ENCODE results near the gene TFAM. TPM values are rescaled to one million over a fixed set of nuclear protein-coding genes. Genes with fewer than 3 reads are reported as not detected.

TFAM gene
- total and polyA plus RNA-seq, 4 donors, result 12.5 to 22.9 (median 18.4) TPM

DNA sequence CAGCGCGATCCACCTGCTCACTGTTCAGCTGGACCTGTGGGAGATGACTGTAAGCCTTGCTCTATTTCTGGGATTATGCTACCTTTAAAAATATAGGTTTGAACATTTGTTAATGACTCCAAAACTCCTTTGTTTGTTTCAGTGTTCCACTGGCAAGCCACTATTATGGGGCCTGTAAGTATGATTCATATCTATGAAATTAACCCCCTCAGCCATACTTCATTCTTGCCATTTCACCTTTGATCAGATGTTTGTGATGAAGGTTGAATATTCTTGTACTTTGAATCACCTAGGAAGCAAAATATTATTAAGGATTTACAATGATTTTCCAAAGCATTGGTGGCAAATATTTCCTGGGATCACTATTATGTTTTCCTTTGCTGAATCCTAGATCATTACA is 23.9 kb upstream of the TFAM start:
- H3K4me1 ChIP-seq (ENCODE audit: control insufficient read depth in 4 of 4, insufficient read depth in 4 of 4, low read length in 3 of 4), result no peaks in the 10 kb centered on the region
- DNase-seq (ENCODE audit: low spot score), result no peak
- H3K4me3 ChIP-seq (ENCODE audit: low read depth in 1 of 3, low read length in 3 of 3), result no peak overlapping the region
- over 99% methylated on average over 2 of the region's 2 CpGs for WGBS
- no peaks in the 10 kb centered on the region for H3K27me3 ChIP-seq (ENCODE audit: control insufficient read depth in 4 of 4, insufficient read depth in 4 of 4, low read length in 3 of 4)
- TF ChIP-seq, protein P1, sequence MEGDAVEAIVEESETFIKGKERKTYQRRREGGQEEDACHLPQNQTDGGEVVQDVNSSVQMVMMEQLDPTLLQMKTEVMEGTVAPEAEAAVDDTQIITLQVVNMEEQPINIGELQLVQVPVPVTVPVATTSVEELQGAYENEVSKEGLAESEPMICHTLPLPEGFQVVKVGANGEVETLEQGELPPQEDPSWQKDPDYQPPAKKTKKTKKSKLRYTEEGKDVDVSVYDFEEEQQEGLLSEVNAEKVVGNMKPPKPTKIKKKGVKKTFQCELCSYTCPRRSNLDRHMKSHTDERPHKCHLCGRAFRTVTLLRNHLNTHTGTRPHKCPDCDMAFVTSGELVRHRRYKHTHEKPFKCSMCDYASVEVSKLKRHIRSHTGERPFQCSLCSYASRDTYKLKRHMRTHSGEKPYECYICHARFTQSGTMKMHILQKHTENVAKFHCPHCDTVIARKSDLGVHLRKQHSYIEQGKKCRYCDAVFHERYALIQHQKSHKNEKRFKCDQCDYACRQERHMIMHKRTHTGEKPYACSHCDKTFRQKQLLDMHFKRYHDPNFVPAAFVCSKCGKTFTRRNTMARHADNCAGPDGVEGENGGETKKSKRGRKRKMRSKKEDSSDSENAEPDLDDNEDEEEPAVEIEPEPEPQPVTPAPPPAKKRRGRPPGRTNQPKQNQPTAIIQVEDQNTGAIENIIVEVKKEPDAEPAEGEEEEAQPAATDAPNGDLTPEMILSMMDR (IDR thresholded peaks at IDR 0.05; ENCODE audit: low read depth, low read length, missing input control), result no peak
- TF ChIP-seq HNF4G (IDR thresholded peaks at IDR 0.05) (no peak), GABPA (IDR thresholded peaks at IDR 0.05 in 1 of 2, conservative IDR thresholded peaks at IDR 0.05 in 1 of 2) (no peak), RAD21 (IDR thresholded peaks at IDR 0.05) (no peak), TAF1 (conservative IDR thresholded peaks at IDR 0.05) (no peak), JUND (IDR thresholded peaks at IDR 0.05) (no peak), HNF4A (conservative IDR thresholded peaks at IDR 0.05) (no peak), RXRA (IDR thresholded peaks at IDR 0.05) (no peak), EGR1 (IDR thresholded peaks at IDR 0.05; ENCODE audit: low read depth in 2 of 2) (no peak), SP1 (IDR thresholded peaks at IDR 0.05) (no peak), FOXA2 (IDR thresholded peaks at IDR 0.05) (no peak), YY1 (IDR thresholded peaks at IDR 0.05) (no peak), NR2F2 (IDR thresholded peaks at IDR 0.05) (no peak), FOXA1 (IDR thresholded peaks at IDR 0.05) (no peak)
- TF ChIP-seq, protein P2, sequence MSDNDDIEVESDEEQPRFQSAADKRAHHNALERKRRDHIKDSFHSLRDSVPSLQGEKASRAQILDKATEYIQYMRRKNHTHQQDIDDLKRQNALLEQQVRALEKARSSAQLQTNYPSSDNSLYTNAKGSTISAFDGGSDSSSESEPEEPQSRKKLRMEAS (IDR thresholded peaks at IDR 0.05), result no peak
- TF ChIP-seq, protein P3, sequence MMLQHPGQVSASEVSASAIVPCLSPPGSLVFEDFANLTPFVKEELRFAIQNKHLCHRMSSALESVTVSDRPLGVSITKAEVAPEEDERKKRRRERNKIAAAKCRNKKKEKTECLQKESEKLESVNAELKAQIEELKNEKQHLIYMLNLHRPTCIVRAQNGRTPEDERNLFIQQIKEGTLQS (IDR thresholded peaks at IDR 0.05), result no peak
- TF ChIP-seq, protein P4, sequence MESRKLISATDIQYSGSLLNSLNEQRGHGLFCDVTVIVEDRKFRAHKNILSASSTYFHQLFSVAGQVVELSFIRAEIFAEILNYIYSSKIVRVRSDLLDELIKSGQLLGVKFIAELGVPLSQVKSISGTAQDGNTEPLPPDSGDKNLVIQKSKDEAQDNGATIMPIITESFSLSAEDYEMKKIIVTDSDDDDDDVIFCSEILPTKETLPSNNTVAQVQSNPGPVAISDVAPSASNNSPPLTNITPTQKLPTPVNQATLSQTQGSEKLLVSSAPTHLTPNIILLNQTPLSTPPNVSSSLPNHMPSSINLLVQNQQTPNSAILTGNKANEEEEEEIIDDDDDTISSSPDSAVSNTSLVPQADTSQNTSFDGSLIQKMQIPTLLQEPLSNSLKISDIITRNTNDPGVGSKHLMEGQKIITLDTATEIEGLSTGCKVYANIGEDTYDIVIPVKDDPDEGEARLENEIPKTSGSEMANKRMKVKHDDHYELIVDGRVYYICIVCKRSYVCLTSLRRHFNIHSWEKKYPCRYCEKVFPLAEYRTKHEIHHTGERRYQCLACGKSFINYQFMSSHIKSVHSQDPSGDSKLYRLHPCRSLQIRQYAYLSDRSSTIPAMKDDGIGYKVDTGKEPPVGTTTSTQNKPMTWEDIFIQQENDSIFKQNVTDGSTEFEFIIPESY (IDR thresholded peaks at IDR 0.05), result no peak
- H3K36me3 ChIP-seq (ENCODE audit: control insufficient read depth in 4 of 4, insufficient read depth in 3 of 4, low read depth in 1 of 4, low read length in 3 of 4), result peaks cover 0 to 11% (median 3%) of the 10 kb centered on the region in 4 donors
- H3K27ac ChIP-seq (ENCODE audit: low read depth in 1 of 2, low read length in 2 of 2), result no peak overlapping the region
- no peaks in the 10 kb centered on the region for H3K9me3 ChIP-seq (ENCODE audit: control insufficient read depth in 4 of 4, low read length in 3 of 4)
- no peak overlapping the region for H3K9ac ChIP-seq (ENCODE audit: low read depth in 1 of 2, low read length in 2 of 2)

DNA sequence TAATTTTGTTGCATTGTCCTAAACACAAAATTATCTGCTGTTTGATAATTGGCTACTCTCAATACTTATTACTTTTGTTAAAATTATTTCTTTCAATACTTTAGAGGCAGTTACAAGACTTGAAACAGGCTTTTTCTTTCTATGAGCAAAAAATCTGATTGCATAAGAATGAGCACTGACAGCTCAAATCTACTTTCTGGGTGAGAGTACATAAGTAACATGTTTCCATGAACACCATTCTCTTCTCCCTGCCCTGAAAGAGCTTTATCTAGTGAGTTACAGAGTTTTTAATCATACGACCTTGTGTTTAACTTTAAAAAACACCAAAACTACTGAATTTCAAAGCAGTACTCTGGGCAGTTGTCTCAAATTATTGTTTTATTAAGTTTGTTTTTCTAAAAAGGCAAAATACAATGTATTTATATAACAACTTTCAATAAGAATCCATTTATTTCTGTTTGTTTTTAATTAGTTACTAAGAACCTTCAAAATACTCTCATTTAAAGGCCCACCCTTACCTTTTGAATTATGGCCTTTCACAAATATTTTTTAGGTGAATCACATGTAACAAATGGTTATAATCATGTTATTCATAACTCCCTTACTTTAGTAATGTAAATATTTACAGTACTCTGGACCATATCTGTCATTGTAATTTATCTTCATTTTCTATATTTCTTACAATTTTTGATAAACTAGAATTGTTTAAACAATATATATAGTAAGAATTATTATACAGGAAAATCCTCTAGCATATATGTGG is 23.0 kb upstream of the TFAM start:
- Histone ChIP-seq H3K36me3 (ENCODE audit: control insufficient read depth in 4 of 4, insufficient read depth in 3 of 4, low read depth in 1 of 4, low read length in 3 of 4) (peaks cover 0 to 11% (median 3%) of the 10 kb centered on the region in 4 donors), H3K9me3 (ENCODE audit: control insufficient read depth in 4 of 4, low read length in 3 of 4) (no peaks in the 10 kb centered on the region), H3K4me1 (ENCODE audit: control insufficient read depth in 4 of 4, insufficient read depth in 4 of 4, low read length in 3 of 4) (no peaks in the 10 kb centered on the region), H3K9ac (ENCODE audit: low read depth in 1 of 2, low read length in 2 of 2) (no peak overlapping the region), H3K4me3 (ENCODE audit: low read depth in 1 of 3, low read length in 3 of 3) (no peak overlapping the region), H3K27me3 (ENCODE audit: control insufficient read depth in 4 of 4, insufficient read depth in 4 of 4, low read length in 3 of 4) (no peaks in the 10 kb centered on the region), H3K27ac (ENCODE audit: low read depth in 1 of 2, low read length in 2 of 2) (no peak overlapping the region)
- DNase-seq (ENCODE audit: low spot score), result no peak
- TF ChIP-seq YY1 (IDR thresholded peaks at IDR 0.05), result no peak
- TF ChIP-seq, protein P4 (IDR thresholded peaks at IDR 0.05), result no peak
- TF ChIP-seq, protein P2 (IDR thresholded peaks at IDR 0.05), result no peak
- TF ChIP-seq HNF4G (IDR thresholded peaks at IDR 0.05), result no peak
- no peak for TF ChIP-seq HNF4A (conservative IDR thresholded peaks at IDR 0.05)
- no peak for TF ChIP-seq JUND (IDR thresholded peaks at IDR 0.05)
- no peak for TF ChIP-seq SP1 (IDR thresholded peaks at IDR 0.05)
- 94% methylated on average over 1 of the region's 1 CpG for WGBS

All from liver (tissue), 9 donors.